Activated T-cell treated with anti-CD3 and anti-CD28 coated beads, Interleukin-2, amount 50 U/mL, for 4 hours (primary cell): Measurements from ENCODE around the gene RALGPS1. TPM values are rescaled to one million over a fixed set of nuclear protein-coding genes. Genes with fewer than 3 reads are reported as not detected.

Experiments
- ATAC-seq, 2 donors: fragments of 200-7000 bp; cut with Tn5 transposase; one replicate each; pipeline ENCODE4 v1.10.0; 2021
- DNase-seq: peaks from one replicate; pipeline ENCODE4 v3.0.0-alpha.2; 2020
- H3K27me3 Mint-ChIP-seq: one replicate; pipeline ENCODE4 v1.8.0; 2021; ENCODE audit warnings: low read depth, mixed read lengths
- H3K36me3 Mint-ChIP-seq: one replicate; pipeline ENCODE4 v1.8.0; 2022; ENCODE audit warnings: mixed read lengths; ENCODE audit not compliant: insufficient read depth
- H3K4me1 Mint-ChIP-seq: one replicate; pipeline ENCODE4 v1.8.0; 2021; ENCODE audit warnings: low read depth, mixed read lengths
- H3K4me3 Mint-ChIP-seq: one replicate; pipeline ENCODE4 v1.8.0; 2021; ENCODE audit warnings: mild to moderate bottlenecking, moderate library complexity, mixed read lengths
- H3K9me3 Mint-ChIP-seq: one replicate; pipeline ENCODE4 v1.8.0; 2021; ENCODE audit warnings: mixed read lengths
- total RNA-seq, 3 donors: library from RNA; stranded (reverse); gene quantifications; one replicate each; pipeline ENCODE4 v1.2.1, GENCODE V29; 2021

The RALGPS1 gene
- total RNA-seq, 3 donors from 2014 or later = 0.51 to 1.2 (median 1.1) TPM

- peaks cover 13% of the 10 kb centered on the region for H3K36me3 Mint-ChIP-seq
- DNase-seq = no peak
- no peak for ATAC-seq
- no peak overlapping the region for H3K4me3 Mint-ChIP-seq
- peaks cover 9% of the 10 kb centered on the region for H3K4me1 Mint-ChIP-seq
- no peaks in the 10 kb centered on the region for H3K27me3 Mint-ChIP-seq
- no peaks in the 10 kb centered on the region for H3K9me3 Mint-ChIP-seq
These were observed 166.9 kb downstream of the RALGPS1 start for GRCh38 chr9:127081250-127082185.

- Mint-ChIP-seq H3K4me1 (peaks cover 7% of the 10 kb centered on the region), H3K36me3 (peaks cover 8% of the 10 kb centered on the region), H3K9me3 (no peaks in the 10 kb centered on the region), H3K4me3 (no peak overlapping the region), H3K27me3 (no peaks in the 10 kb centered on the region)
- ATAC-seq (no peak), DNase-seq (no peak)
These were observed 168.8 kb downstream of the RALGPS1 start for GRCh38 chr9:127083138-127083980.

GRCh38 chr9:127084076-127085039, 169.8 kb downstream of the RALGPS1 start:
- Mint-ChIP-seq H3K36me3 (peaks cover 5% of the 10 kb centered on the region), H3K4me3 (no peak overlapping the region), H3K9me3 (no peaks in the 10 kb centered on the region), H3K4me1 (peaks cover 7% of the 10 kb centered on the region), H3K27me3 (no peaks in the 10 kb centered on the region)
- ATAC-seq (no peak), DNase-seq (no peak)

- no peak overlapping the region for H3K4me3 Mint-ChIP-seq
- no peaks in the 10 kb centered on the region for H3K27me3 Mint-ChIP-seq
- H3K36me3 Mint-ChIP-seq = no peaks in the 10 kb centered on the region
- peaks cover 7% of the 10 kb centered on the region for H3K4me1 Mint-ChIP-seq
- ATAC-seq (no peak), DNase-seq (no peak)
- H3K9me3 Mint-ChIP-seq = no peaks in the 10 kb centered on the region
These were observed 170.6 kb downstream of the RALGPS1 start for GRCh38 chr9:127085186-127085585.

- Mint-ChIP-seq H3K36me3 (no peaks in the 10 kb centered on the region), H3K4me3 (no peak overlapping the region), H3K27me3 (no peaks in the 10 kb centered on the region), H3K4me1 (peaks cover 7% of the 10 kb centered on the region), H3K9me3 (no peaks in the 10 kb centered on the region)
- DNase-seq (no peak), ATAC-seq (no peak)
These were observed 172.2 kb downstream of the RALGPS1 start for GRCh38 chr9:127086771-127087170.

GRCh38 chr9:127087411-127087810, 172.8 kb downstream of the RALGPS1 start:
- H3K4me1 Mint-ChIP-seq = peaks cover 7% of the 10 kb centered on the region
- DNase-seq = no peak
- no peaks in the 10 kb centered on the region for H3K9me3 Mint-ChIP-seq
- no peaks in the 10 kb centered on the region for H3K36me3 Mint-ChIP-seq
- no peak overlapping the region for H3K4me3 Mint-ChIP-seq
- H3K27me3 Mint-ChIP-seq = no peaks in the 10 kb centered on the region
- ATAC-seq = no peak

- Mint-ChIP-seq H3K4me3 (no peak overlapping the region), H3K36me3 (peaks cover 2% of the 10 kb centered on the region), H3K27me3 (no peaks in the 10 kb centered on the region), H3K4me1 (peaks cover 7% of the 10 kb centered on the region), H3K9me3 (no peaks in the 10 kb centered on the region)
- DNase-seq (no peak), ATAC-seq (no peak)
These were observed 173.3 kb downstream of the RALGPS1 start for GRCh38 chr9:127087836-127088235.

- H3K36me3 Mint-ChIP-seq = peaks cover 2% of the 10 kb centered on the region
- ATAC-seq (no peak), DNase-seq (no peak)
- H3K27me3 Mint-ChIP-seq = no peaks in the 10 kb centered on the region
- peaks cover 7% of the 10 kb centered on the region for H3K4me1 Mint-ChIP-seq
- no peak overlapping the region for H3K4me3 Mint-ChIP-seq
- H3K9me3 Mint-ChIP-seq = no peaks in the 10 kb centered on the region
These were observed 174.4 kb downstream of the RALGPS1 start for GRCh38 chr9:127088724-127089615.

GRCh38 chr9:127089631-127090081, 175.1 kb downstream of the RALGPS1 start:
- peaks cover 2% of the 10 kb centered on the region for H3K4me1 Mint-ChIP-seq
- no peak for DNase-seq
- no peak for ATAC-seq
- peaks cover 2% of the 10 kb centered on the region for H3K36me3 Mint-ChIP-seq
- no peaks in the 10 kb centered on the region for H3K27me3 Mint-ChIP-seq
- no peak overlapping the region for H3K4me3 Mint-ChIP-seq
- H3K9me3 Mint-ChIP-seq = no peaks in the 10 kb centered on the region

GRCh38 chr9:127090341-127090985, 175.9 kb downstream of the RALGPS1 start:
- Mint-ChIP-seq H3K27me3 (no peaks in the 10 kb centered on the region), H3K36me3 (peaks cover 2% of the 10 kb centered on the region), H3K4me3 (no peak overlapping the region), H3K9me3 (no peaks in the 10 kb centered on the region), H3K4me1 (no peaks in the 10 kb centered on the region)
- DNase-seq = no peak
- no peak for ATAC-seq

- no peak overlapping the region for H3K4me3 Mint-ChIP-seq
- DNase-seq (no peak), ATAC-seq (no peak)
- no peaks in the 10 kb centered on the region for H3K9me3 Mint-ChIP-seq
- no peaks in the 10 kb centered on the region for H3K27me3 Mint-ChIP-seq
- H3K36me3 Mint-ChIP-seq = peaks cover 2% of the 10 kb centered on the region
- no peaks in the 10 kb centered on the region for H3K4me1 Mint-ChIP-seq
These were observed 176.9 kb downstream of the RALGPS1 start for GRCh38 chr9:127091526-127091925.

GRCh38 chr9:127092041-127092608, 177.5 kb downstream of the RALGPS1 start:
- H3K27me3 Mint-ChIP-seq = no peaks in the 10 kb centered on the region
- peaks cover 2% of the 10 kb centered on the region for H3K36me3 Mint-ChIP-seq
- no peaks in the 10 kb centered on the region for H3K4me1 Mint-ChIP-seq
- H3K9me3 Mint-ChIP-seq = no peaks in the 10 kb centered on the region
- no peak for DNase-seq
- ATAC-seq = no peak
- H3K4me3 Mint-ChIP-seq = no peak overlapping the region
